HepG2 (cell line): ENCODE results near the gene C1QTNF1. TPM values are rescaled to one million over a fixed set of nuclear protein-coding genes. Genes with fewer than 3 reads are reported as not detected.

Experiments used
- CHD2 ChIP-seq: IDR thresholded peaks from 2 replicates; pipeline ENCODE4 v1.6.1; 2011; ENCODE audit warnings: low read depth, low read length, improper control_type of control experiment
- DZIP1 ChIP-seq: sonication (generic); formaldehyde crosslinking; IDR thresholded peaks from 2 replicates; pipeline ENCODE4 v1.5.0; 2020; ENCODE audit warnings: mild to moderate bottlenecking, missing genetic modification reagents
- FOXA3 ChIP-seq: IDR thresholded peaks from 2 replicates; pipeline ENCODE4 v1.6.1; 2016; ENCODE audit warnings: missing genetic modification reagents, missing compliant biosample characterization
- ISL2 ChIP-seq: sonication (generic); formaldehyde crosslinking; IDR thresholded peaks from 2 replicates; pipeline ENCODE4 v1.5.0; 2020; ENCODE audit warnings: missing genetic modification reagents
- RELA ChIP-seq: sonication (generic); formaldehyde crosslinking; IDR thresholded peaks from 2 replicates; pipeline ENCODE4 v1.4.0; 2020; ENCODE audit warnings: missing genetic modification reagents
- TCF7 ChIP-seq: sonication (generic); IDR thresholded peaks from 2 replicates; pipeline ENCODE4 v1.6.1; 2016; ENCODE audit warnings: antibody characterized with exemption, low read depth
- XRCC5 ChIP-seq: fragments of 200-400 bp; formaldehyde crosslinking; optimal IDR thresholded peaks from 2 replicates; pipeline ENCODE3; 2017; ENCODE audit warnings: mild to moderate bottlenecking, low read length
- ZNF142 ChIP-seq: sonication (generic); formaldehyde crosslinking; IDR thresholded peaks from 2 replicates; pipeline ENCODE4 v1.4.0; 2020; ENCODE audit warnings: missing genetic modification reagents
- ZNF281 ChIP-seq: sonication (generic); formaldehyde crosslinking; IDR thresholded peaks from 2 replicates; pipeline ENCODE4 v1.4.0; 2020; ENCODE audit warnings: missing genetic modification reagents, borderline replicate concordance
- ZNF564 ChIP-seq: sonication (generic); formaldehyde crosslinking; IDR thresholded peaks from 2 replicates; pipeline ENCODE4 v1.8.1; 2023; ENCODE audit warnings: mild to moderate bottlenecking, missing genetic modification reagents
- ZNF609 ChIP-seq: sonication (generic); formaldehyde crosslinking; IDR thresholded peaks from 2 replicates; pipeline ENCODE4 v1.4.0; 2020; ENCODE audit warnings: mild to moderate bottlenecking, missing genetic modification reagents, borderline replicate concordance
- ZNF792 ChIP-seq: IDR thresholded peaks from 2 replicates; pipeline ENCODE4 v1.6.1; 2016
- ZZZ3 ChIP-seq: sonication (generic); formaldehyde crosslinking; IDR thresholded peaks from 2 replicates; pipeline ENCODE4 v1.4.0; 2020; ENCODE audit warnings: missing genetic modification reagents, mild to moderate bottlenecking, borderline replicate concordance
- polyA plus RNA-seq, 8 experiments: library from polyadenylated mRNA; depleted of rRNA in 3 of 8; stranded (reverse) in 7 of 8; unstranded in 1 of 8; fragments of >200 nt; fragmentation: Illumina TruSeq in 4 of 8; extraction: Trizol in 4 of 8; gene quantifications; 2 replicates each; pipeline versions ENCODE4 v1.2.1 to v1.2.3, GENCODE V29; 2011 to 2016; ENCODE audit warnings: low read depth in 4 of 8, missing spikeins in 1 of 8, mixed read lengths in 1 of 8; ENCODE audit not compliant: insufficient read depth in 1 of 8
- total RNA-seq, 5 experiments: library from RNA; depleted of rRNA; stranded (reverse); fragments of >200 nt; fragmentation: Illumina TruSeq; extraction: Trizol; gene quantifications; 2 replicates each; pipeline ENCODE4 v1.2.3, GENCODE V29; 2016; ENCODE audit warnings: low read depth in 1 of 5

C1QTNF1 gene
- total and polyA plus RNA-seq, 2 of the 13 experiments (the other 11 are each of a cell fraction or from before 2014, with no cell fraction given): 0.18 to 0.86 TPM

- TF ChIP-seq ZNF609 (peak; percentile 45; the same call in 1 of the 2 replicates), CHD2 (no peak), ZNF281 (no peak; the same call in 1 of the 2 replicates), DZIP1 (CRISPR knock-in tag) (no peak), ZNF792 (CRISPR knock-in tag) (peak; percentile 78), FOXA3 (peak; percentile 56), ZNF564 (CRISPR knock-in tag) (no peak), ZZZ3 (no peak), ISL2 (CRISPR knock-in tag) (no peak; the same call in 1 of the 2 replicates), XRCC5 (peak; percentile 61), RELA (CRISPR knock-in tag) (no peak), TCF7 (no peak), ZNF142 (CRISPR knock-in tag) (no peak; the same call in 1 of the 2 replicates)
These were observed 3.4 kb downstream of the C1QTNF1 start (continued) for GRCh38 chr17:79027274-79027924.
